NK-92 (cell line): Measurements from ENCODE around the gene CCDC102B.

Experiments used
- DNase-seq: peaks from one replicate; lab custom pipeline; 2025; ENCODE audit not compliant: unreplicated experiment; lab: John Stamatoyannopoulos, UW

The CCDC102B gene

GRCh38 chr18:69071680-69072079 lies 273.8 kb downstream of the CCDC102B start:
- no peak for DNase-seq

DNA sequence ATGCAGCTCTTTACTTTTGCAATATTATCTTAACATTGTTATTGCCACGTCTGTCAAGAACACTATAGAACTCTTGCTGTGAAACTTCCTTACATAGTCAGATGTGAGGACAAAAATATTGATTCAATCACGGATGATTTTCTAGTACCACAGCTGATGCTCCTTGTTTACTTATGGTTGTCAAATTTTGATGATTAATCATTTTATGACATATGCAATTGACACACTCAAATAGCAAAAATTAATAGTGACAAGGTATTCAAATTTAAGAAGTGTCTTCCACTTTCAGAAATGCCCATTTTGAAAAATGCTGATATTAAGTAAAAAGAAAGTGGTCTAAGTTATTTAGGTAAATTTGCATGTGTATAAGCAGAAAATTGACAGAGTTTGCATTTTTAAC lies 284.0 kb downstream of the CCDC102B start:
- no peak for DNase-seq

DNA sequence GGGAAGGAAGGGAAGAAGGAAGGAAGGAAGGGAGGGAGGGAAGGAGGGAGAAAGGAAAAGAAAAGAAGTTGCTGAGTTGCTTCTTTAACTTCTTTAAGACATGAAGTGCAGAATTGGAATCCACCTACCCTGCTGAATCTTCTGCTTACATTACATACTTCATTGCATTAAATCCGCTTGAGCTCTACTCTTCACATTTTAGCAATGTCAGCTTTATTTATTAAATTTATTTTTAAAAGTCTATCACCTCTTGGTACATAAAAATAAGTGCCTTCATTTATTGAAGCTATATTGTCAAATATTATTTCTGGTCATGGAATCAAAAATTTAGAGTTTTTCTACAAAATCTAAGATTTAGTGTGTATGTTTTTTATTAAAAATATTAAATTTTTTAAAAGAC lies 284.6 kb downstream of the CCDC102B start:
- DNase-seq, result no peak

DNA sequence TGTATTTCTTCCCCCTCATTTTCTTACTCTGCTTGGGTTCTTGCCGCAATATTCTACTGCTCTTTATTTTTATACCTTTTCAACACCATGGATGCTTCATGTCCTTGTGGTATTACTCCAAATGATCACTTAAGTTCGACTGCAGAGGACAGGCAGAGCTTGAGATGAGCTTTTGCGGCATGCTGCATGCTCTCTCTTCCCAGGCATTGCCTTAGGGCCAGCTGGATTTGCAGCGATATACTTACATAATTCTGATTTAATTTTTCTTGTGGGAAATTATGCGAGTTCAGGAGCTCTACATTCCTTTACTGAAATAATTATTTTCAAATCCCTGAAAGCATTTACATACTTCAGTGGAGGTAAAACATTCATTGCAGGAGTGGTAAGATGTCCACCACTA lies 288.1 kb downstream of the CCDC102B start:
- DNase-seq, result no peak

DNA sequence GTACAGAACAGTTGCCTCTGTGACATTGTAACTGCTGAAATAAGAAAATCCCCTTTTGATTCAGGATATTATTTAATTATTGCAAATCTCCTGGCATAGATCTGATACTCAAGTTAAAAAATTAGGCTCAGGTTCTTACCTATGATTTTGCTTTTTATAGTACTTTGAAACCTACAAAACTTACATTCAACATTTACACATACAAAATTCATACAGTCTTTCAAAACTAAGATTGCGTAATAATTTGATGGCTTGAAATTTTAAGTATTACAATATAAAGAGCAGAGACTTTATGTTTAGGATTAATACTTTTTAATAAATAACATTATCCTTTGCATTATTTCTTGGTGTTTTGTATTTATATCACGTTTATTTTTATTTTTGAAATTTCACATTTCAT lies 291.1 kb downstream of the CCDC102B start:
- DNase-seq, result no peak

DNA sequence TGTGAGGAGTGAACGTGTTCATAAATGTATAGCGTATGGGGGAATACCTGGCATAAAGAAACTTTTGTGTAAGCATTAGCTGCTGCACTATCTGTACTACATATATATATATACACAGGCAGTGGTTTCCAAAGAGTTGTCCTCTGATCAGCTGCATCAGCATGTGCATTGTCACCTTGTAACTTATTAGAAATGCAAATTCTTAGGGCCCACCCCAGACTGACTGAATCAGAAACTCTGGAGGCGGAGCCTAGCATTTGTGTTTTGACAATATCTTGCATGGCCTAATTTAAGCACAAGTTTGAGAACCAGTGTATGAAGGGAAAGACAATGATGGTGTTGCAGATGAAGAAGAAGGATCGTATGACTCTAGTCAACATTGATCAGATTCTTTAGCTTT lies 299.5 kb downstream of the CCDC102B start:
- DNase-seq, result no peak

GRCh38 chr18:69102959-69103358 lies 305.1 kb downstream of the CCDC102B start:
- DNase-seq, result no peak
